Stomach (tissue), 9 donors: Measurements from ENCODE around the gene GNA15. TPM values are rescaled to one million over a fixed set of nuclear protein-coding genes. Genes with fewer than 3 reads are reported as not detected.

Experiments
- DNase-seq, 2 donors: peaks; one replicate each; pipeline versions ENCODE4 v3.0.0 to v3.0.0-alpha.2; 2013 to 2019
- H3K27ac ChIP-seq, 5 donors: fragments of 200-600 bp in 4 of 5; sonication (generic) in 4 of 5; one replicate each; pipeline ENCODE4 v1.5.1; 2013 to 2019; ENCODE audit warnings: mild to moderate bottlenecking in 1 of 5, moderate library complexity in 1 of 5
- H3K27me3 ChIP-seq, 3 donors: fragments of 200-600 bp; sonication (generic); one replicate each; pipeline ENCODE4 v1.5.1; 2017 to 2019; ENCODE audit warnings: mixed run types in 1 of 3
- H3K36me3 ChIP-seq, 4 donors: fragments of 200-600 bp; sonication (generic); 1 replicate in 3 of 4; 2 replicates in 1 of 4; pipeline ENCODE4 v1.5.1; 2016 to 2019
- H3K4me1 ChIP-seq, 4 donors: fragments of 200-600 bp; sonication (generic); one replicate each; pipeline ENCODE4 v1.5.1; 2016 to 2019
- H3K4me3 ChIP-seq, 4 donors: fragments of 200-600 bp; sonication (generic) in 3 of 4; one replicate each; pipeline ENCODE4 v1.5.1; 2016 to 2019; ENCODE audit warnings: mild to moderate bottlenecking in 1 of 4
- H3K9me3 ChIP-seq, 4 donors: fragments of 200-600 bp; sonication (generic); one replicate each; pipeline ENCODE4 v1.5.1; 2016 to 2019
- CTCF ChIP-seq, 7 experiments: fragments of 450-650 bp in 4 of 7; fragments of 200-600 bp in 3 of 7; sonication (generic) in 3 of 7; IDR thresholded peaks; one replicate each; pipeline ENCODE4 v1.5.1; 2016 to 2019; ENCODE audit warnings: antibody characterized with exemption in 7 of 7, control low read depth in 2 of 7, mild to moderate bottlenecking in 1 of 7
- EP300 ChIP-seq: sonication (generic); formaldehyde crosslinking; IDR thresholded peaks from one replicate; pipeline ENCODE4 v1.6.1; 2017; ENCODE audit warnings: antibody characterized with exemption
- POLR2A ChIP-seq, 4 donors: fragments of 450-650 bp; IDR thresholded peaks; one replicate each; pipeline ENCODE4 v1.6.1; 2016; ENCODE audit warnings: antibody characterized with exemption in 4 of 4, control low read depth in 2 of 4, mild to moderate bottlenecking in 1 of 4, moderate library complexity in 1 of 4
- POLR2AphosphoS5 ChIP-seq, 3 donors: sonication (generic); formaldehyde crosslinking; IDR thresholded peaks; one replicate each; pipeline ENCODE4 v1.6.1; 2016; ENCODE audit warnings: antibody characterized with exemption in 3 of 3
- WGBS, 5 donors: extraction: QIAGEN DNeasy Blood & Tissue Kit in 3 of 5; methylation state at CpG; one replicate each; pipeline versions ENCODE4 v1.1.5 to v1.1.7; 2013 to 2018; 5-methylcytosine and 5-hydroxymethylcytosine counted together
- intact Hi-C: fragments of 100-400 bp; cut with DNase I; formaldehyde crosslinking; loops from one replicate; pipeline ENCODE4 v1.15.1; 2023; ENCODE audit warnings: low total_unique reads
- polyA plus RNA-seq, 3 donors: library from polyadenylated mRNA; stranded (reverse); fragments of 200-250 nt; gene quantifications; one replicate each; pipeline ENCODE4 v1.2.3, GENCODE V29; 2013
- total RNA-seq, 5 donors: library from RNA; depleted of rRNA; stranded (reverse); fragments of >200 nt; gene quantifications; one replicate each; pipeline versions ENCODE4 v1.1.0 to v1.2.3, GENCODE V29; 2014 to 2016
- donor health status: healthy with polysubstance abuse.
- donor health status: Bipolar disorder and iron deficiency.
- donor health status: healthy.

GNA15 gene
- total and polyA plus RNA-seq, 8 donors, result 0.45 to 15.1 (median 4.8) TPM; not detected in 2

- intact Hi-C loops, result no loop called here
- Histone ChIP-seq H3K9me3 (no peaks in the 10 kb centered on the region), H3K27me3 (peaks cover 0 to 33% (median 0%) of the 10 kb centered on the region in 3 donors), H3K27ac (peak overlapping the region; percentile 80 to 90 (median 87)), H3K36me3 (no peaks in the 10 kb centered on the region), H3K4me3 (peak overlapping the region; percentile 74 to 98 (median 93)), H3K4me1 (peaks cover 57 to 87% (median 79%) of the 10 kb centered on the region in 4 donors)
- DNase-seq, result no peak
- 21 to 55% (median 29%) methylated on average over 15 to 18 of the region's 18 CpGs for WGBS, 5 donors
- TF ChIP-seq CTCF (IDR thresholded peaks at IDR 0.05) (no peak), POLR2A (IDR thresholded peaks at IDR 0.05) (no peak), EP300 (no peak), POLR2AphosphoS5 (IDR thresholded peaks at IDR 0.05) (no peak)
These were observed 37.7 kb upstream of the GNA15 start for GRCh38 chr19:3098141-3098514.

GRCh38 chr19:3098515-3099346 lies 37.1 kb upstream of the GNA15 start:
- no peaks in the 10 kb centered on the region for H3K9me3 ChIP-seq
- 14 to 19% (median 17%) methylated on average over 23 to 40 of the region's 40 CpGs for WGBS, 5 donors
- H3K4me1 ChIP-seq, result peaks cover 62 to 91% (median 83%) of the 10 kb centered on the region in 4 donors
- DNase-seq, result peak; percentile 70 to 73
- peak overlapping the region; percentile 74 to 98 (median 93) for H3K4me3 ChIP-seq
- intact Hi-C loops, result no loop called here
- no peaks in the 10 kb centered on the region for H3K36me3 ChIP-seq
- H3K27ac ChIP-seq, result peak overlapping the region; percentile 80 to 90 (median 87)
- TF ChIP-seq POLR2A (IDR thresholded peaks at IDR 0.05) (no peak), EP300 (no peak), CTCF (IDR thresholded peaks at IDR 0.05) (no peak), POLR2AphosphoS5 (IDR thresholded peaks at IDR 0.05) (no peak)
- H3K27me3 ChIP-seq, result peaks cover 0 to 31% (median 0%) of the 10 kb centered on the region in 3 donors

- no peak for DNase-seq
- H3K4me3 ChIP-seq, result peak overlapping the region; percentile 74 to 98 (median 93)
- H3K9me3 ChIP-seq, result no peaks in the 10 kb centered on the region
- H3K27me3 ChIP-seq, result peaks cover 0 to 27% (median 0%) of the 10 kb centered on the region in 3 donors
- peak overlapping the region; percentile 80 to 90 (median 87) for H3K27ac ChIP-seq
- no peak for TF ChIP-seq EP300
- TF ChIP-seq CTCF (IDR thresholded peaks at IDR 0.05), result no peak
- TF ChIP-seq POLR2A (IDR thresholded peaks at IDR 0.05), result no peak
- no peak for TF ChIP-seq POLR2AphosphoS5 (IDR thresholded peaks at IDR 0.05)
- H3K4me1 ChIP-seq, result peaks cover 69 to 99% (median 90%) of the 10 kb centered on the region in 4 donors
- intact Hi-C loops, result no loop called here
- WGBS, 5 donors, result 85 to 95% (median 89%) methylated on average over 8 to 29 of the region's 29 CpGs
- no peaks in the 10 kb centered on the region for H3K36me3 ChIP-seq
These were observed 36.3 kb upstream of the GNA15 start for GRCh38 chr19:3099347-3100145.

- TF ChIP-seq EP300 (no peak), POLR2A (IDR thresholded peaks at IDR 0.05) (no peak), CTCF (IDR thresholded peaks at IDR 0.05) (no peak), POLR2AphosphoS5 (IDR thresholded peaks at IDR 0.05) (no peak)
- Histone ChIP-seq H3K4me1 (peaks cover 67 to 100% (median 91%) of the 10 kb centered on the region in 4 donors), H3K4me3 (no peak overlapping the region), H3K36me3 (peaks cover 0 to under 1% (median 0%) of the 10 kb centered on the region in 4 donors), H3K27me3 (peaks cover 0 to 22% (median 0%) of the 10 kb centered on the region in 3 donors), H3K9me3 (no peaks in the 10 kb centered on the region), H3K27ac (peak overlapping the region in 1 of 5 donors; percentile 13)
- 74 to 92% (median 77%) methylated on average over 4 to 14 of the region's 14 CpGs for WGBS, 5 donors
- no peak for DNase-seq
- intact Hi-C loops, result no loop called here
These were observed 35.5 kb upstream of the GNA15 start for GRCh38 chr19:3100331-3100730.
